ENCODE measurements around the gene CTNNA2. TPM values are rescaled to one million over a fixed set of nuclear protein-coding genes. Genes with fewer than 3 reads are reported as not detected.

CTNNA2 gene
- total and polyA plus RNA-seq, 2 of the 8 experiments (the other 6 are each of a cell fraction or from before 2014, with no cell fraction given), result 3.9 to 9.0 TPM

DNA sequence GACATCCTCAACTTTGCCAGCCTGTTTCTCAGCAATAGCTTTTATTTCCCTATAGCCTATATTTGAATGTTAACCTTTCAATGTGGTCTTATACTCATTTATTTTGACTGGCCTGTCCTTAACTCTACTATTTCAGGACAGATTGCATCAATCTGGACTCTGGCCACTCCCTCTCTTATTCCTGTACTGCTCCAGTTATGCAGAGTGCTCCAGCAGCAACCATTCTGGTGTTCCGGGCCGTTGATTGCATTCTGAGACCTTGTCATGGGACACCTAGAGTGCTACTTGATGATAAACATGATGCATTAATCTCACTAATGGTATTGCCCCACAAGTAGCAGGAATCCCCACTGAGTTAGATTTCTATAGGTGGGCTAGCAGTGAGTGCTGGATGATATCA, 428.3 kb downstream of the CTNNA2 start (continued):
- TF ChIP-seq, protein P1, sequence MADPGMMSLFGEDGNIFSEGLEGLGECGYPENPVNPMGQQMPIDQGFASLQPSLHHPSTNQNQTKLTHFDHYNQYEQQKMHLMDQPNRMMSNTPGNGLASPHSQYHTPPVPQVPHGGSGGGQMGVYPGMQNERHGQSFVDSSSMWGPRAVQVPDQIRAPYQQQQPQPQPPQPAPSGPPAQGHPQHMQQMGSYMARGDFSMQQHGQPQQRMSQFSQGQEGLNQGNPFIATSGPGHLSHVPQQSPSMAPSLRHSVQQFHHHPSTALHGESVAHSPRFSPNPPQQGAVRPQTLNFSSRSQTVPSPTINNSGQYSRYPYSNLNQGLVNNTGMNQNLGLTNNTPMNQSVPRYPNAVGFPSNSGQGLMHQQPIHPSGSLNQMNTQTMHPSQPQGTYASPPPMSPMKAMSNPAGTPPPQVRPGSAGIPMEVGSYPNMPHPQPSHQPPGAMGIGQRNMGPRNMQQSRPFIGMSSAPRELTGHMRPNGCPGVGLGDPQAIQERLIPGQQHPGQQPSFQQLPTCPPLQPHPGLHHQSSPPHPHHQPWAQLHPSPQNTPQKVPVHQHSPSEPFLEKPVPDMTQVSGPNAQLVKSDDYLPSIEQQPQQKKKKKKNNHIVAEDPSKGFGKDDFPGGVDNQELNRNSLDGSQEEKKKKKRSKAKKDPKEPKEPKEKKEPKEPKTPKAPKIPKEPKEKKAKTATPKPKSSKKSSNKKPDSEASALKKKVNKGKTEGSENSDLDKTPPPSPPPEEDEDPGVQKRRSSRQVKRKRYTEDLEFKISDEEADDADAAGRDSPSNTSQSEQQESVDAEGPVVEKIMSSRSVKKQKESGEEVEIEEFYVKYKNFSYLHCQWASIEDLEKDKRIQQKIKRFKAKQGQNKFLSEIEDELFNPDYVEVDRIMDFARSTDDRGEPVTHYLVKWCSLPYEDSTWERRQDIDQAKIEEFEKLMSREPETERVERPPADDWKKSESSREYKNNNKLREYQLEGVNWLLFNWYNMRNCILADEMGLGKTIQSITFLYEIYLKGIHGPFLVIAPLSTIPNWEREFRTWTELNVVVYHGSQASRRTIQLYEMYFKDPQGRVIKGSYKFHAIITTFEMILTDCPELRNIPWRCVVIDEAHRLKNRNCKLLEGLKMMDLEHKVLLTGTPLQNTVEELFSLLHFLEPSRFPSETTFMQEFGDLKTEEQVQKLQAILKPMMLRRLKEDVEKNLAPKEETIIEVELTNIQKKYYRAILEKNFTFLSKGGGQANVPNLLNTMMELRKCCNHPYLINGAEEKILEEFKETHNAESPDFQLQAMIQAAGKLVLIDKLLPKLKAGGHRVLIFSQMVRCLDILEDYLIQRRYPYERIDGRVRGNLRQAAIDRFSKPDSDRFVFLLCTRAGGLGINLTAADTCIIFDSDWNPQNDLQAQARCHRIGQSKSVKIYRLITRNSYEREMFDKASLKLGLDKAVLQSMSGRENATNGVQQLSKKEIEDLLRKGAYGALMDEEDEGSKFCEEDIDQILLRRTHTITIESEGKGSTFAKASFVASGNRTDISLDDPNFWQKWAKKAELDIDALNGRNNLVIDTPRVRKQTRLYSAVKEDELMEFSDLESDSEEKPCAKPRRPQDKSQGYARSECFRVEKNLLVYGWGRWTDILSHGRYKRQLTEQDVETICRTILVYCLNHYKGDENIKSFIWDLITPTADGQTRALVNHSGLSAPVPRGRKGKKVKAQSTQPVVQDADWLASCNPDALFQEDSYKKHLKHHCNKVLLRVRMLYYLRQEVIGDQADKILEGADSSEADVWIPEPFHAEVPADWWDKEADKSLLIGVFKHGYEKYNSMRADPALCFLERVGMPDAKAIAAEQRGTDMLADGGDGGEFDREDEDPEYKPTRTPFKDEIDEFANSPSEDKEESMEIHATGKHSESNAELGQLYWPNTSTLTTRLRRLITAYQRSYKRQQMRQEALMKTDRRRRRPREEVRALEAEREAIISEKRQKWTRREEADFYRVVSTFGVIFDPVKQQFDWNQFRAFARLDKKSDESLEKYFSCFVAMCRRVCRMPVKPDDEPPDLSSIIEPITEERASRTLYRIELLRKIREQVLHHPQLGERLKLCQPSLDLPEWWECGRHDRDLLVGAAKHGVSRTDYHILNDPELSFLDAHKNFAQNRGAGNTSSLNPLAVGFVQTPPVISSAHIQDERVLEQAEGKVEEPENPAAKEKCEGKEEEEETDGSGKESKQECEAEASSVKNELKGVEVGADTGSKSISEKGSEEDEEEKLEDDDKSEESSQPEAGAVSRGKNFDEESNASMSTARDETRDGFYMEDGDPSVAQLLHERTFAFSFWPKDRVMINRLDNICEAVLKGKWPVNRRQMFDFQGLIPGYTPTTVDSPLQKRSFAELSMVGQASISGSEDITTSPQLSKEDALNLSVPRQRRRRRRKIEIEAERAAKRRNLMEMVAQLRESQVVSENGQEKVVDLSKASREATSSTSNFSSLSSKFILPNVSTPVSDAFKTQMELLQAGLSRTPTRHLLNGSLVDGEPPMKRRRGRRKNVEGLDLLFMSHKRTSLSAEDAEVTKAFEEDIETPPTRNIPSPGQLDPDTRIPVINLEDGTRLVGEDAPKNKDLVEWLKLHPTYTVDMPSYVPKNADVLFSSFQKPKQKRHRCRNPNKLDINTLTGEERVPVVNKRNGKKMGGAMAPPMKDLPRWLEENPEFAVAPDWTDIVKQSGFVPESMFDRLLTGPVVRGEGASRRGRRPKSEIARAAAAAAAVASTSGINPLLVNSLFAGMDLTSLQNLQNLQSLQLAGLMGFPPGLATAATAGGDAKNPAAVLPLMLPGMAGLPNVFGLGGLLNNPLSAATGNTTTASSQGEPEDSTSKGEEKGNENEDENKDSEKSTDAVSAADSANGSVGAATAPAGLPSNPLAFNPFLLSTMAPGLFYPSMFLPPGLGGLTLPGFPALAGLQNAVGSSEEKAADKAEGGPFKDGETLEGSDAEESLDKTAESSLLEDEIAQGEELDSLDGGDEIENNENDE (IDR thresholded peaks at IDR 0.05; ENCODE audit: insufficient replicate concordance, low read length), result no peak
- TF ChIP-seq EP300 (IDR thresholded peaks at IDR 0.05; ENCODE audit: borderline replicate concordance in 1 of 2, low read depth in 2 of 2, low read length in 2 of 2) (no peak), YY1 (IDR thresholded peaks at IDR 0.05; ENCODE audit: low read depth, low read length) (no peak), SAP30 (IDR thresholded peaks at IDR 0.05; ENCODE audit: insufficient read depth, insufficient replicate concordance, low read length) (no peak), SIN3A (conservative IDR thresholded peaks at IDR 0.05 in 1 of 2, IDR thresholded peaks at IDR 0.05 in 1 of 2; ENCODE audit: low read depth in 1 of 2, low read length in 2 of 2) (no peak), SP2 (IDR thresholded peaks at IDR 0.05; ENCODE audit: low read length) (no peak), RAD21 (IDR thresholded peaks at IDR 0.05 in 1 of 2, conservative IDR thresholded peaks at IDR 0.05 in 1 of 2; ENCODE audit: low read depth in 2 of 2, low read length in 2 of 2) (no peak), KDM1A (IDR thresholded peaks at IDR 0.05; ENCODE audit: borderline replicate concordance, low read length) (no peak), TEAD4 (IDR thresholded peaks at IDR 0.05; ENCODE audit: low read depth, low read length) (no peak), RFX5 (IDR thresholded peaks at IDR 0.05; ENCODE audit: borderline replicate concordance, low read depth, low read length) (no peak), SIX5 (IDR thresholded peaks at IDR 0.05; ENCODE audit: low read depth, low read length) (no peak)

Measured in H1 (cell line).